ENCODE data around the gene CCM2.

Gene CCM2

DNA sequence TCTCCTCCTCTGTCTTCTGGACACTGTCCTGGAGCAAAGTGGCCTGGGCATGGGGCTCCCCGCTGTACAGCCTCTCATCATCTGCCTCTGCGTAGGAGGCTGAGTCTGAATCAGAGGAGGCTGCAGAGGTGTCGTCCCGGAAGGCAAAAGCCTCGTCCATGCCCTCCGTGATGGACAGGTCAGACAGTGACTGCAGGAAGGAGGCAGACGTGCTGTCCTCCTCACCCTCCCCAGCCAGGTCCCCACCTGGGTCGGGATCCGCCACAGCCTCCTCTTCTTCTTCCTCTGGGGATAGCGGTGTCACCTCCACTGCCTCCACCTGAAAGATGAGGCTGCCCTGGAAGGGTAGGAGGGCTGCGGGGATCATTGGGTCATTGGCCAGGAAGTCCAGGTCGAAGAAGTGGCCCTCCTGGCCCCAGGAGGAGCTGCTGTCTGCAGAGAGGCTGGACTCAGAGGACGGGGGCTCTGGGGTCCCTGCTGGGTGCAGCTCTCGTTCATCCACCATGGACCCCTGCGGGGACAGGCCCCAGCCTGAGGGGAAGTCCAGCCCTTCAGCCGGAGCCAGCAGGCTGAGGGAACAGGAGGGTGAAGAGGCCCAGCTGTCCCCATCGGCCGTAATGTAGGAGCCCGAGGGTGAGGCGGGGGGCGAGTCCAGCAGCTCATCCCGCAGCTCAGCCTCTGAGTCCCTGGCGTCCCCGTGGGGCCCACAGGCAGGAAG lies 85.1 kb downstream of the CCM2 start:
- no peak for DNase-seq

DNA sequence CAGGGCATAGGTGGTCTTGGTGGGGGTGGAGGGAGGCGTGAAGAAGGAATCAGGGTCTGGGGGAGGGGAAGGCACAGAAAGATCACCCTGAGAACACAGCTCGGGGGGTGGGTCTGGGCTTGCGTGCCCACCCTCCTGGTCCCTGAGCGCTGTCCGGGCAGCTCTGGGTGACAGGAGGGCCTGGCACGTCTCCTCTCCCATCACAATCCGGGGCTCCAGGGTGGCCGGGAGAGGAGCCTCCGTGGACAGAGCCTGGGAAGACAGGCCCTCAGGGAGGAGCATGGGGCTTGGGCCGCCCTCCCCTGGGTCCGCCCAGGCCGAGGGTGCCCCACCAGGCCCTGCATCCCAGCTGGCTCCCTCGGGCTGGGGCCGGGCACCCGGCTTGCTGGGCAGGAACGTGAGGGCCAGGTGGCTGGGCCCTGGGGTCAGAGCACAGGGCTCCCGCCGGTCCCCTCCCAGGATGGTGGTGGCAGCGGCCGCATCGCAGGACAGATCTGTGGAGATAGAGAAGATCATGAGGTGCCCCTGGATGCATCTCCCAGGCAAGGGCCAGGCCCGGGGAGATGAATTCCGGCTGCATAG lies 85.7 kb downstream of the CCM2 start:
- DNase-seq = no peak

DNA sequence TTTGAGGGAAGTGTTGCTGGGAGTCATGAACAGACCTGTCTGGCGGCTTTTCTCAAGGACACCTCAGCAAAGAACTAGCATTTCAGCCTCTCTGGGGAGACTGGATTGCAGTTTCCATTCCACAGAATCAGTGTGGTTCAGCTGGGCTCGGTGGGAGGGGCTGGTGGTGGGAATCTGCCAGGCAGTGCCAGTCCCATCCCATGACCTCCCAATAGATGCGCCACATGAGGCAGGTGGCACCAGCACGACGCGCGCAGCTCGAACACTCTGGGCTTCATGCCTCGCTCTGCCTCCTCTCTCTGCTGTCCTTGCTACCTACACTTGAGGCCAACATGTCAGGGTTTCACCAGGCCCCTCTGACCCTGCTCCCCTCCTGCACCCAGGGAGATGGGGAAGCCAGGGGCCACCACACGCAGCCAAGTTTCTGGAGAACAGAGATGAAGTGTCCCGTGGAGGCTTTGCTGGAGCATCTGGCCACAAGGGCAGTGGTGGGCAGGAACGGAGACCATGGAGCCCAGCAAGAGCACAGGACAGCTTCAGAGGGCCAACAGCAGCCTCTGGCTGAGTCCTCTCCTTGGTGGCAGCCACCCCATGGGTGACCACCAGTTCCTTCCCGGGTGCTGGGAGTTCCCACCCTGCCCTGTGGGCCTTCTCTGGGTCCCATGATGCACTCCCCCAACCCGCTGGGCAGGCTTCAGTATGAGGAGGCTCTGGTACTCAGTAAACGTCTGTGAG lies 86.5 kb downstream of the CCM2 start:
- DNase-seq = no peak

- no peak for DNase-seq
Observed at GRCh38 chr7:45087301-45088145, 87.5 kb downstream of the CCM2 start.

DNA sequence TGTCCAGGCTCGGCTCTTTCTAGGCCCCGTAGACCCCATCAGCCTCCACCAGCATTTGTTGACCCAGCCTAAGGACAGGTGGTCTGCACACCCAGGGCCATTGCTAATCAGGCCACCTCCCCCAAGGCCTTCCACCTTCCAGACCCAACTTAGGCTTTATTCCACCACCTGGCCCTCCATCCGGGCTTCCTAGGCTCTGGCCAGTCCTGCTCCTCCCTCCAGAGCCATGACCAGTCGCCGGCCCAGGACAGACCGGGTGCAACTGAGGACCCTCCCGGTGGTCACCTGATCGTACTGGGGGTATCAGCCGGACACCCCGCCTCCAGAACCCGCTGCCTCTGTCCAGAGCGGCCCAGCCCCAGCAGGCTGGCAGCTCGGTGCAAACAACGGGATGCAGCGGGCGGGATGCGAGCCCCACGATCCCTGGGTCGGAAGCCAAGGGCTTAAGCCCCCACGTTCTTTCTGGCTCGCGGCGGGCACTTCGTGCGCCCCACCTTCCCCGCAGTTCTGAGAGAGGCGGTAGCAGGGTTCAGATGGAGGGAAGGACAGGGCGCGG lies 88.2 kb downstream of the CCM2 start:
- no peak for DNase-seq

DNA sequence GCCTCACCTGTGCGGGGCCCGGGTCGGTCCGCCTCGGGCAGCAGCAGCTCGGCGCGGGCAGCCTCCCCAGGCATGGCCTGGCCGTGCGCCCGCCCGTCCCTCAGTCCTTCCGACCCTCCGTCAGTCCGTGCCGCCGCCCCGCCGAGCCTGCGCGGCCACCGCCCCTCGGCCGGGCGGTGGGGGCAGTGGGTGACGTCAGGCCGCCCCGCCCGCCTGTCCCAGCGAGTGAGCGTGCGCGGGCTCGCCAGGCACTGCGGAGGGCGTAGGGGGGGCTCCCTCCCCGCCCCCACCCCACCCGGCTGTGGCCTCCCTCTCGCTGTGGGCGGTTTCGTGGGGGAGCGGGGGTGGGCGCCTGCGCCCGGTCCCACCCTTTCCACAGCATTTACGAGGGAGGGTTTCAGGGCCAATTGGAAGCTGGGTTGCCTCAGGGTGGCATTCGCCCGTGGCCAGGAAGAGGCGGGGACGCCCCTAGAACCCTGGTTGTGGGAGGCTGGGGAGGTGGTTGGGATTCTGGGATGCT lies 88.9 kb downstream of the CCM2 start, which contains the start of gene NACAD:
TSS of gene NACAD (minus strand) at position 149 of the 520 bp plus-strand sequence. CDS start at position 74, 75 bp downstream.
- no peak for DNase-seq

- DNase-seq = peak; percentile 92
Observed at GRCh38 chr7:45089341-45089891, 89.4 kb downstream of the CCM2 start.

- peak; percentile 92 for DNase-seq
Observed at GRCh38 chr7:45092100-45092930, 92.3 kb downstream of the CCM2 start.

GRCh38 chr7:45092931-45093235 lies 92.9 kb downstream of the CCM2 start:
- no peak for DNase-seq

DNA sequence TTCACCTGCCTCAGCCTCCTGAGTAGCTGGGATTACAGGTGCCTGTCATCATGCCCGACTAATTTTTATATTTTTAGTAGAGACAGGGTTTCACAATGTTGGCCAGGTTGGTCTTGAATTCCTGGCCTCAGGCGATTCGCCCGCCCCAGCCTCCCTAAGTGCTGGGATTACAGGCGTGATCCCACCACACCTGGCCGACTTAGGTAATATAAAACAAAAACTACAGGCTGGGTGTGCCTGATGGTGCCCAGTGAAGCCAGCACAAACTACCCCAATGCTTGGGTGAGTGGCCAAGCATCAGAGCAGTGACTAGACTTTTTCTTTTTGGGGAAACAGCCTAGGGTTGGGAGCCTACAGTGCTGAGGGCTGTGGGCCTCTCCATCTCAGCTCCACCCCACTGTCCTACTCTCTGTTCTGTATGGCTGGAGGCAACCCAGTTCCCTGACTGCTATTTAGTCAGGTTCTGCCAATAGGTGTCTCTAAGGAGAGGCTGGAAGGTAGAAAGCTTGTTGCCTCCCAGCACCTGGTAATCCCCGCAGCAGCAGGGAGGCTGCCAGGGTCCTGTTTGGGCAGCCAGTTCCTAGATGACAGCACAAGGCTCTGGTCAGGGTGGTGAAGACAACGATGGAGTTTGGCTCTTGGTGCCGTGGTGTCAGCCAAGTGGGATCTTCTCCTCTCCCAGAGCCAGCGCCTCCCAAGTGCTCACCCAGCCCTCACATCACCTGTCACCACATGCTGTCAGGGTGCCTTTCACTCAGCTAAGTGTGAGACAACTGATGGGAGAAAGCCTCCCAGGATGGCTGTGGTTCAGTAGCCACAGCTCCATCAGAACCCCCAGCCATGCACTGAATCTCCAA lies 99.2 kb downstream of the CCM2 start:
- peak; percentile 53 for DNase-seq

- DNase-seq = peak; percentile 49
Observed at GRCh38 chr7:45099891-45100760, 100.1 kb downstream of the CCM2 start.

- DNase-seq = peak; percentile 38
Observed at GRCh38 chr7:45100761-45101480, 100.9 kb downstream of the CCM2 start.

- DNase-seq = no peak
Observed at GRCh38 chr7:45101748-45102147, 101.7 kb downstream of the CCM2 start.

DNA sequence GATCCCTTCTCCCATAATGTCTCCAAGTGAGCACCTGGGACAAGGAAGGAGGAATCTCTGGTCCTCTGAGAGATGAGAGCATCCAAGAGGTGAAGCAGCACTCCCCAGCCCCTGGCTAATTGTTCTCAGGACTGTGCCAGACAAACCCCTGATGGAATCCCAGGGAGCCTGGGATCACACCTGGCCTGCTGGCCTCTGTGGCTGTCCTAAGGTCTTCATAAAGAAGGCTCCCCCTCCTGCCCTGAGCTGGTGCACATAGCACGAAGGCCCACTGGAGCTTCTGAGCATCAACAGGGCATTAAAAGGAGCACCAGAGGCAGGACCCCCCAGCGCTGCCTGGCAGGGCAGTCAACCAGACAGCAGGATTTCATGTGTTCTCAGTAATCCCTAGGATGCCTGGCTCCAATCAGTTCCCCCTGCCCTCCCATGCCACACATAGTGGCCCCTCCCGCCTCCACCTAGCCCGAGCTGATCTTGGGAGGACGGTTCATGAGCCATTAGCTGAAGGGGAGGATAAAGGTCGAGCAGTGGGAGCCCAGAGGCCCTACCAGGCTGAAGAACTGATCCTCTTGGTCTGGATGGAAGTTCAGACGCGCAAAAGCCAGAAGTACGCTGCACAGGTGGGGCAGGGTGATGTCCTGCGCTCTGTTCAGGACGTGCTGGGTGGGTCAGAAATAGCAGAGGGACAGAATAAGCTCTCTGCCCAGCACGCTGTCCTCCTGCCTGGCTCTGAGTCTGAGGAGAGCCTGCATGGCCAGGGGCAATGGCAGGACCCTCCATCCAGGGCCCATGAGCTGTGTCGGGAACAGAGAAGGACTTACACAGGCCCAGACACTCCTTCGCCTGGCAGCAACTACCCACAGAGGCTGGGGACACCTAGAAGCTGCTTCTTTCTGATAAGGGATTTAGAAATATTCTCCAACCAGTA lies 103.0 kb downstream of the CCM2 start:
- DNase-seq = no peak

GRCh38 chr7:45103958-45104843 lies 104.2 kb downstream of the CCM2 start:
- peak; percentile 33 for DNase-seq

DNA sequence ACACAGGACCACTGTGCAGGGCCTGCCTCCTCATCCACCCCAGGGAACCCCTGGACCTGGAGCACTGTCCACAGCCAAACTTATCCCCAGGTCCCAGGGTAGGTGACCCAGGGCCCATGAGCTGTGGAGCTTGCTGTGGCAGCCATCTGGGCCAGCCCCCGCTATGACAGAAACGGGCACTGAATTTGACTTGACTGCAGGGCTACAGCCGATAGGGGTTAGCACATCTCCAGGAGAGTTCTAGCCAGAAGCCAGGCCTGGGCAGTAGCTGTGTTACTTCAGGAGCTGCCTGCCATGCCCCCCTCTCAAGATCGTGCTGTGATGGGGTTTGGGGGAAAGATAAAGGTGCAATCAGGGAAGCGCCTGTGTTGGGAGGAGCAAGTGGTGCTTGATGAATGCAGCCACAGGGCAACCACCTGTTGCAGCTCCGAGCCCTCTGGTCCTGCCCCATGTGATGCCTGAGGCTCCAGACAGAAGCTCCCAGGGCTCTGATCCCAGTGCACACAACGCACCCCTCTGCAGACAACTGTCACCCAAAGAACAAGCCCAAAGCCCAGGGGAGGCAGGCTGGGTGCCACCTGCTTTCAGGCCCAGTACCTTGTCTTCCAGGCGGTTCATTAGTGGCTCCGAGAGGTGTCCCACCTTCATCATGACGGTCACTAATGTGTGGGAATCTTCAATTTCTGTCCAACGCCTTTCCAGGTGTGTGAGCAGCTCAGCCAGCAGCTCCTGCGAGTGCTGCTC lies 105.0 kb downstream of the CCM2 start:
- DNase-seq = no peak
